HepG2 (cell line): ENCODE measurements around the gene SH3TC2. TPM values are rescaled to one million over a fixed set of nuclear protein-coding genes. Genes with fewer than 3 reads are reported as not detected.

Experiments used
- ATAC-seq: fragments of 200-7000 bp; cut with Tn5 transposase; 3 replicates; pipeline ENCODE4 v1.9.1; 2020; ENCODE audit warnings: mild to moderate bottlenecking, moderate library complexity
- BruUV-seq: library from RNA; stranded (reverse); fragments of 400-500 nt; replicated peaks from 2 replicates; lab custom pipeline; 2021; lab: Mats Ljungman, UMichigan
- CTCF ChIA-PET: fragments of 300-600 bp; formaldehyde crosslinking; extraction: SDS; loops from one replicate; lab custom pipeline; 2021; ENCODE audit warnings: low total read pairs, inconsistent platforms, low intra/inter-chr PET ratio; lab: Yijun Ruan, JAX
- POLR2A ChIA-PET: fragments of 350-600 bp; sonication (Branson Sonifier 250); formaldehyde crosslinking; loops from one replicate; lab custom pipeline; 2020; ENCODE audit warnings: antibody characterized with exemption, inconsistent platforms; lab: Yijun Ruan, JAX
- DNase-seq: peaks from one replicate; pipeline ENCODE4 v3.0.0-alpha.2; 2015; ENCODE audit warnings: low spot score
- FAIRE-seq: peaks from 3 replicates; lab custom pipeline; 2011; peaks lifted over from hg19 to GRCh38; lab: Jason Lieb, UNC
- H2AFZ ChIP-seq: one replicate; pipeline ENCODE4 v1.6.1; 2011; ENCODE audit warnings: low read length, inconsistent platforms
- H3K27ac ChIP-seq: fragments of 300-600 bp; 3 replicates; pipeline ENCODE4 v1.8.0; 2011; ENCODE audit warnings: mixed run types, mild to moderate bottlenecking, mixed read lengths, low read length, inconsistent platforms; ENCODE audit not compliant: insufficient read depth; ENCODE audit errors: extremely low read length
- H3K27me3 ChIP-seq, 2 experiments: fragments of 200-600 bp in 1 of 2; 2 replicates in 1 of 2; 3 replicates in 1 of 2; pipeline versions ENCODE4 v1.6.0 to v1.8.0; 2011; ENCODE audit warnings: low read length in 2 of 2, mild to moderate bottlenecking in 2 of 2, moderate library complexity in 2 of 2, inconsistent platforms in 1 of 2; ENCODE audit not compliant: insufficient read depth in 2 of 2, control insufficient read depth in 1 of 2
- H3K36me3 ChIP-seq, 2 experiments: fragments of 200-600 bp in 1 of 2; replicated peaks in 1 of 2; 2 replicates in 1 of 2; 3 replicates in 1 of 2; pipeline versions ENCODE4 v1.5.1 to v1.8.0; 2011; ENCODE audit warnings: low read length in 2 of 2, inconsistent platforms in 1 of 2; ENCODE audit not compliant: insufficient read depth in 2 of 2, control insufficient read depth in 1 of 2
- H3K4me1 ChIP-seq: 2 replicates; pipeline ENCODE4 v1.5.1; 2012; ENCODE audit warnings: low read length, inconsistent platforms; ENCODE audit not compliant: insufficient read depth
- H3K4me2 ChIP-seq: 2 replicates; pipeline ENCODE4 v1.6.0; 2011; ENCODE audit warnings: low read depth, low read length, inconsistent platforms
- H3K4me3 ChIP-seq, 3 experiments: fragments of 200-600 bp in 1 of 3; sonication (generic), shearing (Covaris generic) in 1 of 3; replicated peaks in 1 of 3; 2 replicates each; pipeline ENCODE4 v1.5.1; 2011 to 2016; ENCODE audit warnings: low read length in 3 of 3, inconsistent platforms in 2 of 3, low read depth in 2 of 3, mild to moderate bottlenecking in 2 of 3, control low read depth in 1 of 3, mixed read lengths in 1 of 3; ENCODE audit not compliant: insufficient read depth in 1 of 3
- H3K79me2 ChIP-seq: one replicate; pipeline ENCODE4 v1.6.1; 2011; ENCODE audit warnings: low read length, inconsistent platforms; ENCODE audit not compliant: insufficient read depth
- H3K9ac ChIP-seq: 2 replicates; pipeline ENCODE4 v1.6.0; 2011; ENCODE audit warnings: mild to moderate bottlenecking, low read depth, low read length, inconsistent platforms; ENCODE audit not compliant: insufficient read depth
- H3K9me3 ChIP-seq: 2 replicates; pipeline ENCODE4 v1.5.1; 2012; ENCODE audit warnings: mild to moderate bottlenecking, low read length
- H4K20me1 ChIP-seq: 2 replicates; pipeline ENCODE4 v1.6.0; 2011; ENCODE audit warnings: inconsistent platforms, mild to moderate bottlenecking, low read length, moderate library complexity; ENCODE audit not compliant: insufficient read depth
- ADNP ChIP-seq: sonication (generic); formaldehyde crosslinking; IDR thresholded peaks from 2 replicates; pipeline ENCODE4 v1.4.0; 2020; ENCODE audit warnings: missing genetic modification reagents
- ETV6 ChIP-seq: sonication (generic); formaldehyde crosslinking; conservative IDR thresholded peaks from 2 replicates; pipeline ENCODE4 v1.4.0; 2020; ENCODE audit warnings: missing genetic modification reagents
- FLYWCH1 ChIP-seq: sonication (generic); formaldehyde crosslinking; IDR thresholded peaks from 2 replicates; pipeline ENCODE4 v1.8.1; 2023; ENCODE audit warnings: mild to moderate bottlenecking, missing genetic modification reagents
- GPBP1L1 ChIP-seq: sonication (generic); formaldehyde crosslinking; IDR thresholded peaks from 2 replicates; pipeline ENCODE4 v1.5.0; 2020; ENCODE audit warnings: mild to moderate bottlenecking, missing genetic modification reagents
- MAFF ChIP-seq: IDR thresholded peaks from 2 replicates; pipeline ENCODE4 v1.6.1; 2011; ENCODE audit warnings: low read depth, low read length, improper control_type of control experiment
- MAFK ChIP-seq, 2 experiments: IDR thresholded peaks in 1 of 2; conservative IDR thresholded peaks in 1 of 2; 2 replicates each; pipeline ENCODE4 v1.6.1; 2011; ENCODE audit warnings: improper control_type of control experiment in 2 of 2, low read length in 2 of 2
- NFAT5 ChIP-seq: sonication (generic); formaldehyde crosslinking; IDR thresholded peaks from 2 replicates; pipeline ENCODE4 v1.4.0; 2020; ENCODE audit warnings: missing genetic modification reagents
- ZNF282 ChIP-seq: fragments of 450-650 bp; IDR thresholded peaks from 2 replicates; pipeline ENCODE4 v1.6.1; 2018; ENCODE audit not compliant: partially characterized antibody
- ZNF572 ChIP-seq: sonication (generic); formaldehyde crosslinking; IDR thresholded peaks from 2 replicates; pipeline ENCODE4 v1.5.1; 2020; ENCODE audit warnings: mild to moderate bottlenecking, missing genetic modification reagents
- ZNF773 ChIP-seq: sonication (generic); formaldehyde crosslinking; IDR thresholded peaks from 2 replicates; pipeline ENCODE4 v1.4.0; 2020; ENCODE audit warnings: missing genetic modification reagents, borderline replicate concordance
- WGBS: methylation state at CpG from one replicate; pipeline ENCODE4 v1.1.6; 2017; ENCODE audit warnings: low lambda C conversion rate; 5-methylcytosine and 5-hydroxymethylcytosine counted together
- in situ Hi-C: cut with HindIII; loops from 2 replicates; pipeline ENCODE4 v1.10.0; 2017; ENCODE audit warnings: low pct_unique_long_range_greater_than_20kb; ENCODE audit not compliant: extremely low pct_ligation_motif_present
- intact Hi-C: fragments of 100-400 bp; cut with micrococcal nuclease; formaldehyde crosslinking; loops from one replicate; pipeline ENCODE4 v1.10.0; 2022; ENCODE audit not compliant: unreplicated experiment
- polyA plus RNA-seq, 8 experiments: library from polyadenylated mRNA; depleted of rRNA in 3 of 8; stranded (reverse) in 7 of 8; unstranded in 1 of 8; fragments of >200 nt; fragmentation: Illumina TruSeq in 4 of 8; extraction: Trizol in 4 of 8; gene quantifications; 2 replicates each; pipeline versions ENCODE4 v1.2.1 to v1.2.3, GENCODE V29; 2011 to 2016; ENCODE audit warnings: low read depth in 4 of 8, missing spikeins in 1 of 8, mixed read lengths in 1 of 8; ENCODE audit not compliant: insufficient read depth in 1 of 8
- total RNA-seq, 5 experiments: library from RNA; depleted of rRNA; stranded (reverse); fragments of >200 nt; fragmentation: Illumina TruSeq; extraction: Trizol; gene quantifications; 2 replicates each; pipeline ENCODE4 v1.2.3, GENCODE V29; 2016; ENCODE audit warnings: low read depth in 1 of 5
- TF ChIP-seq, protein P1 (sequence below): sonication (generic); formaldehyde crosslinking; IDR thresholded peaks from 2 replicates; pipeline ENCODE4 v1.5.1; 2020; ENCODE audit warnings: mild to moderate bottlenecking, missing genetic modification reagents, moderate library complexity

Gene SH3TC2
- total and polyA plus RNA-seq, 2 of the 13 experiments (the other 11 are each of a cell fraction or from before 2014, with no cell fraction given): 0.34 to 0.71 TPM

GRCh38 chr5:148966938-148967337 is 95.9 kb downstream of the SH3TC2 start:
- Histone ChIP-seq H3K4me2 (no peak overlapping the region), H3K79me2 (no peaks in the 10 kb centered on the region), H3K4me3 (no peak overlapping the region), H3K4me1 (peaks cover 10% of the 10 kb centered on the region; the same call in 1 of the 2 replicates), H2AFZ (no peak overlapping the region), H4K20me1 (no peaks in the 10 kb centered on the region), H3K27me3 (no peaks in the 10 kb centered on the region), H3K27ac (no peak overlapping the region), H3K9me3 (no peaks in the 10 kb centered on the region), H3K9ac (no peak overlapping the region), H3K36me3 (no peaks in the 10 kb centered on the region)
- FAIRE-seq (no peak), DNase-seq (no peak), ATAC-seq (no peak)
- intact Hi-C loops (loop anchor here (5.0 kb wide), 1 partner anchor 35 kb away; no protein-coding TSS in a partner anchor), in situ Hi-C loops (no loop called here)
- BruUV-seq: no TSS peak
- POLR2A ChIA-PET: no interaction called here
- 46% methylated on average over 2 of the region's 2 CpGs for WGBS
- CTCF ChIA-PET: no interaction called here
- TF ChIP-seq MAFF (peak; percentile 84), FLYWCH1 (CRISPR knock-in tag) (no peak), ADNP (no peak), ZNF773 (CRISPR knock-in tag) (no peak), ZNF572 (CRISPR knock-in tag) (no peak), ZNF282 (no peak), NFAT5 (CRISPR knock-in tag) (no peak), GPBP1L1 (no peak), ETV6 (CRISPR knock-in tag) (no peak), MAFK (conservative IDR thresholded peaks at IDR 0.05 in 1 of 2, IDR thresholded peaks at IDR 0.05 in 1 of 2; ENCODE audit: low read length in 2 of 2) (peak; percentile 79 to 87)
- TF ChIP-seq, protein P1, sequence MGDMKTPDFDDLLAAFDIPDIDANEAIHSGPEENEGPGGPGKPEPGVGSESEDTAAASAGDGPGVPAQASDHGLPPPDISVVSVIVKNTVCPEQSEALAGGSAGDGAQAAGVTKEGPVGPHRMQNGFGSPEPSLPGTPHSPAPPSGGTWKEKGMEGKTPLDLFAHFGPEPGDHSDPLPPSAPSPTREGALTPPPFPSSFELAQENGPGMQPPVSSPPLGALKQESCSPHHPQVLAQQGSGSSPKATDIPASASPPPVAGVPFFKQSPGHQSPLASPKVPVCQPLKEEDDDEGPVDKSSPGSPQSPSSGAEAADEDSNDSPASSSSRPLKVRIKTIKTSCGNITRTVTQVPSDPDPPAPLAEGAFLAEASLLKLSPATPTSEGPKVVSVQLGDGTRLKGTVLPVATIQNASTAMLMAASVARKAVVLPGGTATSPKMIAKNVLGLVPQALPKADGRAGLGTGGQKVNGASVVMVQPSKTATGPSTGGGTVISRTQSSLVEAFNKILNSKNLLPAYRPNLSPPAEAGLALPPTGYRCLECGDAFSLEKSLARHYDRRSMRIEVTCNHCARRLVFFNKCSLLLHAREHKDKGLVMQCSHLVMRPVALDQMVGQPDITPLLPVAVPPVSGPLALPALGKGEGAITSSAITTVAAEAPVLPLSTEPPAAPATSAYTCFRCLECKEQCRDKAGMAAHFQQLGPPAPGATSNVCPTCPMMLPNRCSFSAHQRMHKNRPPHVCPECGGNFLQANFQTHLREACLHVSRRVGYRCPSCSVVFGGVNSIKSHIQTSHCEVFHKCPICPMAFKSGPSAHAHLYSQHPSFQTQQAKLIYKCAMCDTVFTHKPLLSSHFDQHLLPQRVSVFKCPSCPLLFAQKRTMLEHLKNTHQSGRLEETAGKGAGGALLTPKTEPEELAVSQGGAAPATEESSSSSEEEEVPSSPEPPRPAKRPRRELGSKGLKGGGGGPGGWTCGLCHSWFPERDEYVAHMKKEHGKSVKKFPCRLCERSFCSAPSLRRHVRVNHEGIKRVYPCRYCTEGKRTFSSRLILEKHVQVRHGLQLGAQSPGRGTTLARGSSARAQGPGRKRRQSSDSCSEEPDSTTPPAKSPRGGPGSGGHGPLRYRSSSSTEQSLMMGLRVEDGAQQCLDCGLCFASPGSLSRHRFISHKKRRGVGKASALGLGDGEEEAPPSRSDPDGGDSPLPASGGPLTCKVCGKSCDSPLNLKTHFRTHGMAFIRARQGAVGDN: no peak
